KOPT-K1 (cell line): ENCODE measurements around the gene FGF1.

Experiments used
- H3K27ac ChIP-seq: fragments of 200-600 bp; sonication (generic); 2 replicates; pipeline ENCODE4 v1.5.1; 2016; ENCODE audit warnings: antibody characterized with exemption, mild to moderate bottlenecking, low read depth, low read length; ENCODE audit not compliant: poor library complexity, severe bottlenecking
- H3K36me3 ChIP-seq: fragments of 200-600 bp; sonication (generic); 2 replicates; pipeline ENCODE4 v1.5.1; 2017; ENCODE audit warnings: antibody characterized with exemption, mild to moderate bottlenecking, low read length, moderate library complexity; ENCODE audit not compliant: insufficient read depth
- H3K9me3 ChIP-seq: fragments of 200-600 bp; sonication (generic); 2 replicates; pipeline ENCODE4 v1.5.1; 2017; ENCODE audit warnings: antibody characterized with exemption, low read length, mild to moderate bottlenecking; ENCODE audit not compliant: insufficient read depth, poor library complexity, severe bottlenecking

The FGF1 gene

DNA sequence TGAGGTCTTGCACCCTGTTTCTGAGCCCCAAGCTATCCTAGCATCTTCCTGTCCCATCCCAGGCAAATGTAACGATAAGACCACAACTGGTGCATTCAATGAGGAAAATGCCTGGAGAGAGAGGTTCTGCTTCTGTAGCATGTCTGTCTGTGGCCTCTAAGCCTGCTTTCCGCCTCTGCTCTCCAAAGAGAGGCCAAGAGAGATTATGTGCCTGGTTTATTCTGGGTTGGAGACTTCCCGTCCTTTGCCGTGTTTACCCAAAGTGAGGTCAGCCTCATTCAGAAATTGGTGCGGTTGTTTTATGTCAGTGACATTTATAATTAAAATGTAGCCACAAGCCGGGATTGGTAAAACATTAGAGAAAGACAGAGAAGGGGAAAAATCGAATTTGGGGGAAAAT is 77.8 kb downstream of the FGF1 start:
- no peaks in the 10 kb centered on the region for H3K9me3 ChIP-seq
- H3K27ac ChIP-seq: no peak overlapping the region
- H3K36me3 ChIP-seq: no peaks in the 10 kb centered on the region

DNA sequence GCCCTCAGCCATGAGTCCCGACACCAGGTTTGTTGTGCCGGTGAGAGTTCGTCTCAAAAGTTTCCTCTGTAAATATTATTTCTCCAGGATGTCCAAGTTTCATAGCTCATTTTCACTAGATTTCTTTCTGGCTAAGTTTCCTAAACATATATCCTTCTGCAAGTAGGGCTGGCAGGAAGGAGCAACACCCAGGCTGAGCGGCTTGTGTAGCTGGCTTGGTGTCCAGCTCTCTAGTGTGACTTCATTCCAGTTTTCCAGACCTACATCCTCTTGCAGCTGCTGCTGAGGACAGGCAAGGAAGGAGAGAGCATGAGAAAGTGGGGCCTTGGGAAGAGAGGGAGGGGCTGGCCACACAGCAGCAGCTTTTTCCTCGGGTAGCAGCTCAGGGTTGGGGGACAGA is 80.3 kb downstream of the FGF1 start:
- Histone ChIP-seq H3K27ac (no peak overlapping the region), H3K36me3 (no peaks in the 10 kb centered on the region), H3K9me3 (no peaks in the 10 kb centered on the region)

DNA sequence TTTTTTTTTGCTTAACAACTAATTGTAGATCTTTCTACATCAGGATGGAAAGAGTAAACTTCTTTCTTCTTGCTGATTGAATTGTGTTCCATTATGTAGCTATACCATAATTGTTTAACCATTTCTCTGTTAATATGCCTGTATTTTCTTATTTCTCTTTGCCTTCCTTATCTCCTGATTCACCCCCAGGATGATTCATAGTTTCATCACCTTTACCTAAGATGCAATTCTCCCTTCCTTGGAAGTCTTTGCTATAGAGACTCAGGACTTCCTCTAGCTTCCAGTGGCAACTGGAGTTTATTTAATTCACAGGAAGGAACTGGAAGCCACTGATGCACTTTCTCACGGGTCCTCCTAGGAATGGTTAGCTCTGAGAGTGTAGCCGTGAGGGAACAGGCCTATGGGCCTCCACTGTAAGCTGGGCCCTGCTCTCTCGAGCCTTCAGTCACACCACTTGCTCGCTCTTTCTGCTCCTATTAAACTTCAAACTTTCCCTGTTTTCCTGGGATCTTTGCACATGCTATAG is 83.1 kb downstream of the FGF1 start:
- no peak overlapping the region for H3K27ac ChIP-seq
- H3K9me3 ChIP-seq: no peaks in the 10 kb centered on the region
- no peaks in the 10 kb centered on the region for H3K36me3 ChIP-seq

DNA sequence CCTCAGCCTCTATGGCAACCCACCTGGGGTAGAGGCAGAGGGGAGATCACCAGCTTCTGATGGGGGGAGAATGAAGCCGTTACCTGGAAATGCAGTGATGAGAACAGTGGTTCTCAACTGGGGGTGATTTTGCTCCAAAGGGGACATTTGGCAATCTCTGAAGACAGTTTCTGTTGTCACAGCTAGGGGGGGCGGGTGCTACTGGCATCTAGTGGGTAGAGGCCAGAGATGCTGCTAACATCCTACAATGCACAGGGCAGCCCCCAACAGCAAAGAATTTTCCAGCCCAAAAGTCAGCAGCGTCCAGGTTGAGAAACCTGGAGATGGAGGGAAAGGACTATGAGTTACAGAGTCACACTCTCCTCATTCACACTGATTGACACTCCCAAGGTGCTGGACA is 84.5 kb downstream of the FGF1 start:
- Histone ChIP-seq H3K9me3 (no peaks in the 10 kb centered on the region), H3K27ac (no peak overlapping the region)

DNA sequence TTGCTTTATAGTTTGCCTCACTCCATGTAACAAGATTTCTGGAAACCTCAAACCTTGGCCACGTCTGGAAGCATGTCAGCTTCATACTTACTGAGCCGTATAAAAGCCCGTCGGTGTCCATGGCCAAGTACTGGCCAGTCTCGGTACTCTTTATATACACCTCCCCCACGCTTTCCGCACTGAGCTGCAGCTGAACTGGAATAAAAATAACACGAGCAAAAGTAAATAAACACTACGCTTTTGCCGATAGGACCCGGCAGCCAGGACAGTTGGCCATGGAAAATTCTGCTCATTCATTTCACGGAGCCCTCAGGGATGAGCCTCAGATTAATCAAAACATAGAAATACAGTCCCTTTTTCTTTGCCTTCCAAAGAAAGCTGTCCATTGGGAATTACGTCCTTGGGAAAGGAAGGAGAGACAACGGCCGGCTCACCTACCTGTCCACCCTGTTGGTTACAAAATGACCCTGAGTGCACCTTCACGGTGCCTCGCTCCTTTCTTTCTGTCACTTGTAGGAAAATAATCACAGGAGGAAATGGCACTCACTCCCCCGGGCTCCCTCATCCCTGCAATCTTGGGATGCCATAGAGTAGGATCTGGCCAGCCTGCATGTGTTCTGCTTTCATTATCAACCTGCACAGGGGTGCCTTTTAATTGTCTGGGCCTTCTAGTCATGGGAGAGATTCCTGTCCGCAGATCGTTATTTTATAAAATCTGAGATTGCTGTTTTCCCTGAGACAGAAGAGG is 85.1 kb downstream of the FGF1 start:
- no peak overlapping the region for H3K27ac ChIP-seq
- H3K36me3 ChIP-seq: no peaks in the 10 kb centered on the region
- H3K9me3 ChIP-seq: no peaks in the 10 kb centered on the region

More for the DNA sequence above, 84.5 kb downstream of the FGF1 start:
- H3K36me3 ChIP-seq: no peaks in the 10 kb centered on the region

DNA sequence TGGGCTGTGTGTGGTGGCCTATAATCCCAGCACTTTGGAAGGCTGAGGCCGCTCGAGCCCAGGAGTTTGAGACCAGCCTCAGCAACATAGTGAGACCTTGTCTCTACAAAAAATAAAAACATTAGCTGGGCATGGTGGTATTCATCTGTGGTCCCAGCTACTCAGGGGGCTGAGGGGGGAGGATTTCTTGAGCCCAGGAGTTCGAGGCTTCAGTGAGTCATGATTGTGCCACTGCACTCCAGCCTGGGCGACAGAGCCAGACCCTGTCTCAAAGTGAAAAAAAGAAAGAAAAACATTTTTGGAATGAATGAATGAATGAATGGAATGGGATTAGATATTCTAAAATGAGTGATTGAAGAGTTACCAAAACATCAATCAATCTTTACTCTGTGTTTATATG is 85.8 kb downstream of the FGF1 start:
- H3K27ac ChIP-seq: no peak overlapping the region
- no peaks in the 10 kb centered on the region for H3K9me3 ChIP-seq
- no peaks in the 10 kb centered on the region for H3K36me3 ChIP-seq

DNA sequence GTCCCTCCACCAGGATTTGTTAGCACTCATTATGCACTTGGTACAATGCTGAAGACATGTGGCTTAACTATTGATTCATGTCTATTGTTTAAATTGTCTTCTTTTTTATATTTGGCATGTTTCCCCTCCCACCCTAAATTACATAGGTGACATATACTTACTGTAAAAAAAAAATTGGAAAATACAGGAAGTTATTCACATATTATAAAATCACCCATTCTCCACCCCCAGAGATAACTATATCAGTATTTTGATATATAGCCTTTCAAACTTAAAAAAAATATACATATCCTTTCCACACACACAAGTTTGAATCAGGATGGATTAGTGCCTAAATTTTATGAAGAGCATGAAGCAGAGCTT is 87.6 kb downstream of the FGF1 start:
- Histone ChIP-seq H3K27ac (no peak overlapping the region), H3K36me3 (no peaks in the 10 kb centered on the region), H3K9me3 (no peaks in the 10 kb centered on the region)

DNA sequence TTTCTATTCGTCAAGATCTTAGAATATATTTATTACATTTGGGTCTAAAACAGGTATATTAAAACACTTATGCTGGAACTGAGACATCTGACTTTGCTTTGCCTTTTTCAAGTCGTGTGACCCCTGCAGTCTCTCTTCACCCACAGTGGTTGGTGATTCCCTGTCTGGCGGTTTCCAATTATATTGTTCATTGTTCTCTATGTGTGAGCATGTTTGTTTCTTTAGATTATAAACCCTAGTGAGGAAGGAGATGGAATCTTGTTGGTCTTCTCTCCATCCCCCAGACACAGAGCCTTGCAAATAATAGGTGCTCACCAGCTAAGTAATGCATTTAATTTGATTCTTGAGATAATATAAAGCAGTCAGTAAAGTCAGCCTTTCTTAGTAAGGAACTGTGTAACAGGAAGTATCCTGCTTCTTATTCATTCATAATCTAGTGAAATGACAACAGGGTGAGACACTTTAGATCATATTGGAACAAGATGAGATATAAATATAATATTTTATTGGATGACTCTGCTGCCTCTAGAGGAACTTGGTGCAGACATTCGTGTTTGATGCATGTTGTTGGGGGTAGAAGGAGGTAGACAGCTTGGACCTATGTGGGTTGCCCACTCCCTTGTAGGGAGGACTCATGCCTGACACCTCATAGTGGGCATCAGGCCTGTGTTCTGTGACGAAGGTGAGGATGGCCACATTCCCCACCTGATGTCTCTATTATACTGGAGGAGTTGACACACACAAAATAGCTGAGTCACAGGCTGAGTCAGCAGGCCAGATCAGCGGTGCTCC is 88.1 kb downstream of the FGF1 start:
- Histone ChIP-seq H3K27ac (no peak overlapping the region), H3K9me3 (no peaks in the 10 kb centered on the region), H3K36me3 (no peaks in the 10 kb centered on the region)

DNA sequence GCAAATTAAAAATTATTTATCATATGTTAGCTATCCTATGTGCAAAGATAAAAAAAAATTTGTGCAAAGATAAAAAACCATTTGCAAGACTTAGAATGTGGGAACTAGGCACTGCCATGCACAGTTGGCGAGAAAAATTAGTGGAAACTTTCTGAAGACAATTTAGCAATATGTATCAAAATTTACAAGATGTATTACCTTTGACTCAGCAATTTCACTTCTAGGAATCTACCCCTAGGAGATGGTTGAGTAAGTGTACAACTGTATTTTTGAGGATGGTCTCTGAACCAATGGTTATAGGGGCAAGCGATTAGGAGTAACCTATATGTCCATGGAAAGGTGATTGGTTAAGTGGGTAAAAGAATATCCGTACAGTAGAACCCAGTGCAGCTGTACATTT is 88.9 kb downstream of the FGF1 start:
- Histone ChIP-seq H3K27ac (no peak overlapping the region), H3K36me3 (no peaks in the 10 kb centered on the region), H3K9me3 (no peaks in the 10 kb centered on the region)

DNA sequence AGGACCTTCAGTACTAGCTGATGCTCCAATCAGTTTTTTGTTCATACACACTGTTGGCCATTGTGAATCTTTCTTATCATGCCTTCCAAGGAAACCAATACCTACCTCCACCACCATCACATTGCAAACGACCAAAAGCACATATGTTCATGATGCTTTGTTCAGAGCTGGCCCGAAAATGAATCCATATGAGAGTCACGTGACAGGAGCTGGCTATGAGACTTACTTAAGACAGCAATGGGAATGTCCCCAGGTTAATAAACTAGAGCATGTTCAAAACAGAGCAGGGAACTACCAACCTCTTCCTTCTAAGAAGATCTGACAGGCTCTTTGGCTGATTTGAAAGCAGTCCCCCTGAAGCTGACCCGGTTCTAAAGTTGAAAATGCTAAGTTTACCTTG is 93.5 kb downstream of the FGF1 start:
- H3K36me3 ChIP-seq: no peaks in the 10 kb centered on the region

DNA sequence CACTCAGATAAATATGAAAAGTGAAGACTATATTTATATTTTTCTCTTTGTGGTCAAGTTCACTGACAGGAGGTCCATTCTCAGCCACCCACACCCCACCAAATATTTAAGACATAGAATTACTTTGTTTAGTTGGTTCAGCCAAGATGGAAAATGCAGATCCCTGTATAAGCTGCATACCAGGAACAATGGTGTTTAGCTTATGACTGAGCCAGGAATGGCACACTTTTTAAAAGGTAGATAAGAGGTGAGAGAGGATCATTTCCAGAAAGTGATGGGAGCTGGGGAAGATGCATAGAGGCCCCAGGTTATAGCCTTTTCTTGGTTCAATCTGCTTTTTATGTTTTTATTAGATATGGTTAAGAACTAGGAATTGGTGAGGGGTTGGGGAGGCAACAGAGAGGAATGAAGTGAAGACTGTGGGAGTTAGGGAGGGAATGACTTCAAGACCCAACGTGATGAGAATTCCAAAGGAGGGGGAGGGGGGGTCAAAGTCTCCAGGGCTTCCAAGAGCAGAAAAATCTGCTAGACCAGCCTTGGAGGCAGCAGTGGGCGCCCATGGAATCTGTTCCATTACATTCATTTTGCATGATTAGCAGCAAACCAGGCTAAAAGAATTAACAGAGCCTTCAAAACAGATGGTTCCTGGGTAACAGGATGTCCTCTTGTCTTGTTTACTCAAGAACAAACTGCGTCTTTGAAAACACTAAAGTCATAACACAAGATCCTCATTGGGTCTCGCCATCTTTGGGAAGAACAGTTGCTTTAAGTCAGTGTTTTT is 95.2 kb downstream of the FGF1 start:
- H3K9me3 ChIP-seq: no peaks in the 10 kb centered on the region
- H3K36me3 ChIP-seq: no peaks in the 10 kb centered on the region
- H3K27ac ChIP-seq: no peak overlapping the region

More for the DNA sequence above, 93.5 kb downstream of the FGF1 start:
- Histone ChIP-seq H3K9me3 (no peaks in the 10 kb centered on the region), H3K27ac (no peak overlapping the region)

DNA sequence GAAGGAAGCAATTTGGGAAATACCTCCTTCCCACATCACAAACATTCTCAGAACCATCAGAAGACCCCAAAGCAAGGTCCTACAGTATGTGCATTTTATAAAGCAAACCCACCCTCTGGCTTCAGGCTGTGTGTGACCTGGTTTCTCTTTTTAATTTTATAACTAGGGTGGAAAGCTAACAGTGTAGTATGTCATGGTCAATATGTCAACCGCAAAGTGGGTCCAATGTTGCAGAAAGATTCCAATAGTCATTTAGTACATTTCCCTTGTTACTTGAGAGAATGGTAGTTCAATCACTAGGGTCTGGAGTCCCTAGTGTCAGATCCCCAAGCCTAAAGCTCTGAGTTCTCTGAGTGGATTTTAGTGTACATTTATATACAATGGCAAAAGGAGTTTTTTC is 96.2 kb downstream of the FGF1 start:
- H3K27ac ChIP-seq: no peak overlapping the region
- no peaks in the 10 kb centered on the region for H3K9me3 ChIP-seq
- H3K36me3 ChIP-seq: no peaks in the 10 kb centered on the region

DNA sequence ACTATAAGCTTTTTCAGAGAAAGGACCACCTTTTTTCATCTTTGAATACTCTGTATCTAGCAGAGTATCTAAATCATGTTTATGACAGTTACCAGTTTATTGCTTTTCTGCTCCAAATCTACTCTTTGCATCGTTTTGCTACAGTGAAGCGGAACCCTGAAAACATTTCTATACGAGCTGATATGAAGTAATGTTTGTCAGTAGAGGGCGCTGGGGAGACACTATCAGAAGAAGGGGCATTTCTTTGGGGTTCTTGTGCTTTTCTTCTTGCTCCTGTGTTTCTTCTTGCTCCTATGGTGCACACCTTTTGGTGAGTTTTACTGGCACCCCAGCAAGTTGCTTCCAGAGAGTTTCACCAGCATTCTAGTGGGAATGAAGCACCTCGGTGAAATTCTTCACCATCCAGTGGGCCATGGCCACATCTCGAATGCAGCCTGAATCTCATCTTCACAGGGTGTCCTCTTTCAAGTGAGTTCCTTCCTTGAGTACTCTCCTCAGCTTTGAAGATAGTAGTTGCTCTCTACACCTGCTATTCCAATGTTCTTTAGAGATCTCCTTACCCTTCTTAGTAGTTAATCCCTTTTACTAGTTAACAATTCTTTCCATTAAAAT is 98.4 kb downstream of the FGF1 start:
- Histone ChIP-seq H3K27ac (no peak overlapping the region), H3K9me3 (no peaks in the 10 kb centered on the region), H3K36me3 (no peaks in the 10 kb centered on the region)

DNA sequence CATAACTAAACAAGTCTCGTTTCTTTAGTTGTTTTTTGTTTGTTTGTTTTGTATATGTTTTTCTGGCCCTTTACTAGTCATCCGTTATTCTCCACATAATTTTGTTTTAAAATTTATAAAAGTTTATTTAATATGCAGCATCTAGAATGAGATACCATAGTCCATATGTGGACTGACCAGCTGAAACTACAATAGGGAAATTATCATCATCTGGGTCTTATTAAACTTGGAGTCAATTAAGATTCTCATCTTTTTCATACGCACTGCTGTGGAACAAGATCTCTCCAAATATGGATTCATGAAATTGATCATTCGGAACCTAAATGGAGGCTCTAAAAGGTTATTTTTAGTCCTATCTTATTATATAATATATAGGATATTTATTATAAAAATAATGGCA is 99.3 kb downstream of the FGF1 start:
- no peaks in the 10 kb centered on the region for H3K9me3 ChIP-seq
- no peak overlapping the region for H3K27ac ChIP-seq
- H3K36me3 ChIP-seq: no peaks in the 10 kb centered on the region

DNA sequence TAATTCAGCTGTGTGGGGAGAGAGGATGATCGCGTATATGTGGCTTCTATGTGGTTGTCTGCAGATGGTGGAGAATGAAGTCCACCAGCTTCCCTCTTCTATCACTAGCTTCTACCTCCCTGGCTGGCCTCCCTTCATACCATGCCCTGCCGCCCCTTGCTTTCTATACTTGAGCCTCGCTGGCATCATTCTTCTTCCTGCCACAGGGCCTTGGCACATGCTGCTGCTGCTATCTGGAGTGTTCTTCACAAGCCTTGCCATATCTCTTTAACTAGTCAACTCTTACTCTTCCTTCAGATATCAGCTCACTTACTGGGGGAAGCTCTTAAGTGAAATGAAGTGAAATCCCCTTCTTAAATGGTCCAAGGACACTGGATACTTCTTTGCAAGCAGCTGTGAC is 100.4 kb downstream of the FGF1 start:
- H3K27ac ChIP-seq: no peak overlapping the region

More for the DNA sequence above, 100.4 kb downstream of the FGF1 start:
- Histone ChIP-seq H3K9me3 (no peaks in the 10 kb centered on the region), H3K36me3 (no peaks in the 10 kb centered on the region)
